ENCODE data around the gene CYYR1. TPM values are rescaled to one million over a fixed set of nuclear protein-coding genes. Genes with fewer than 3 reads are reported as not detected.

CYYR1 gene
- total RNA-seq, 4 donors from 2014 or later, result 1.2 to 11.6 (median 5.2) TPM

DNA sequence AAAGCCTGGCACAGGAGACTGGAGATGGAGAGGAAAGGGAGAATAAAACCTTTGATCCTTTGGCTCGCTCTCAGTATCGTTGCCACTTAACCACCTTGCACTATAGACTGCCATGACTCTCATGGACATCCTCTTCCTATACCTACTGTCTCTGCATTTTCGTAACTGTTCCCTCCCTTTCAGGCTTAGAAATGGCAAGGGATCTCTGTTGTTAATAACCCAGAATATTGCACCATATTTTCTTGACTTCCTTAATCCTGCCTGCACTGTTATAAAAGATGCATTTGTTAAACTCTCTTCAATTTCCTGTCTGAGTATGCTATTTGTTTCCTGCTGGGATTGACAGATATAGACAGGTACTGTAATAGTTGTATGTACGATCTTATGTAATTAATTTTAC lies 38.6 kb downstream of the CYYR1 start:
- no peaks in the 10 kb centered on the region for H3K36me3 ChIP-seq
- 60 to 70% methylated on average over 4 of the region's 4 CpGs for WGBS, 2 donors
- no peaks in the 10 kb centered on the region for H3K4me1 ChIP-seq
- H3K9me3 ChIP-seq, result no peaks in the 10 kb centered on the region
- DNase-seq, result no peak
- H3K27me3 ChIP-seq, result no peaks in the 10 kb centered on the region
- intact Hi-C loops (cut with DNase I), result no loop called here
- no peak overlapping the region for H3K4me3 ChIP-seq
- H3K27ac ChIP-seq, result no peak overlapping the region
- TF ChIP-seq POLR2A (IDR thresholded peaks at IDR 0.05) (no peak), CTCF (IDR thresholded peaks at IDR 0.05) (no peak)

DNA sequence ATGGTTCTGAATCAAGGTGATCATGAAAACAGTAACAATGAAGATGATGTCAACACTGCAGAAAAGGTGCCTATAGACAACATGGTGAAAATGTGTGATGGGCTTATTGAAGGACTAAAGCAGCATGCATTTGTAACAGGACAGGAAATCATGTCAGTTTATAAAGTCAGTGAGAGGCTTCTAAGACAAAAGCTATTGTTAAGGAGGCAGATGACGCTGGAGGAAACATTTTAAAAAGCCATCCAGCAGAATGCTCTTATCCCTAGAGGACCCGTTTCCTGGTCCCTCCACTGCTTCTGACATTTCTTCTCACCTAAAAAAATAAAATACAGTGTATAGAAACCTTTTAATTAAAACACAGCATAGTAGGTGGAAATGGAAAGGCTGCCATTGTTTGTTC lies 40.9 kb downstream of the CYYR1 start:
- intact Hi-C loops (cut with DNase I), result no loop called here
- DNase-seq, result no peak
- no peak for TF ChIP-seq POLR2A (IDR thresholded peaks at IDR 0.05)
- no peak for TF ChIP-seq CTCF (IDR thresholded peaks at IDR 0.05)
- Histone ChIP-seq H3K36me3 (no peaks in the 10 kb centered on the region), H3K27ac (no peak overlapping the region), H3K9me3 (no peaks in the 10 kb centered on the region), H3K4me1 (no peaks in the 10 kb centered on the region), H3K4me3 (no peak overlapping the region), H3K27me3 (no peaks in the 10 kb centered on the region)
- WGBS, 2 donors, result 29 to 48% methylated on average over 2 of the region's 2 CpGs

DNA sequence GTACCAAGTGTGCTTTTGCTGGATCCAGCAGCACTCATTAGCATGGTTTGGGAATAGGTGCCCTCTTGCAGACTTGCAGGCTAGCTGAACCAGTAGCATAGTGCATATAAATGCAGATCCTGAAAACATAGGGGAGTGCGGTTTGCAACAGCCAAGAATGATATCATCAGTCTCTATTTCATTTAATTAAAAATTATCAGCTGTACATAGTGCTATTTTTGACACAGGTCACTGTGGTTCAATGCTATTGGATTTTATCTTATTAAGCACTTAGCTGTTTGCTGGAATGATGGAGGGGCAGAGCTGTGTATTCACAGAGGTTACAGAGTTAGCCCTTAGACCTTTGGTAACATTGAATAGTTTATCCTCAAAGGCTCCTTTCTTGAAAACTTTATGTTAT lies 43.6 kb downstream of the CYYR1 start:
- intact Hi-C loops (cut with DNase I), result no loop called here
- DNase-seq, result no peak
- Histone ChIP-seq H3K27ac (no peak overlapping the region), H3K36me3 (no peaks in the 10 kb centered on the region), H3K9me3 (no peaks in the 10 kb centered on the region), H3K4me1 (no peaks in the 10 kb centered on the region), H3K4me3 (no peak overlapping the region), H3K27me3 (no peaks in the 10 kb centered on the region)
- WGBS, 2 donors, result 85 to 92% methylated on average over 1 of the region's 1 CpG
- TF ChIP-seq POLR2A (IDR thresholded peaks at IDR 0.05), result no peak
- TF ChIP-seq CTCF (IDR thresholded peaks at IDR 0.05), result no peak

DNA sequence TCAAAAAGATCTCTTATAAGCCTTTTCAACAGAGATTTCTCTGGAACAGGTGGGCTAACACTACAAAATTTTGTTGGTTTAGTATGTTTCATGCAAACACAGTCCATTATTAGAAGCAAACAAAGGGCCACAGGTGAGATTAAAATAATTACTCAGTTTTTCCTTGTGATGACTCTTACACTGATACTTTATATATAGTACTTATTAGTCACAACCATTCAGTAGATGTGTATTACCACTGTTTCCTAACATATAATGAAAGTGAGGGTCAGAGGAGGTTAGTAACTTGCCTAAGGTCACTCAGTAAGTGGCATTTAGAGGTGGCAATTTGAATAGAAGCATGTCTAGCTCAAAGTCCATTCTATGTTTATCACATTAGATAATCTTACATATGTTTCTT lies 44.2 kb downstream of the CYYR1 start:
- no peak for DNase-seq
- H3K4me3 ChIP-seq, result no peak overlapping the region
- no peaks in the 10 kb centered on the region for H3K9me3 ChIP-seq
- H3K36me3 ChIP-seq, result no peaks in the 10 kb centered on the region
- intact Hi-C loops (cut with DNase I), result no loop called here
- TF ChIP-seq POLR2A (IDR thresholded peaks at IDR 0.05), result no peak
- no peak for TF ChIP-seq CTCF (IDR thresholded peaks at IDR 0.05)
- no peak overlapping the region for H3K27ac ChIP-seq
- no peaks in the 10 kb centered on the region for H3K27me3 ChIP-seq
- no peaks in the 10 kb centered on the region for H3K4me1 ChIP-seq

DNA sequence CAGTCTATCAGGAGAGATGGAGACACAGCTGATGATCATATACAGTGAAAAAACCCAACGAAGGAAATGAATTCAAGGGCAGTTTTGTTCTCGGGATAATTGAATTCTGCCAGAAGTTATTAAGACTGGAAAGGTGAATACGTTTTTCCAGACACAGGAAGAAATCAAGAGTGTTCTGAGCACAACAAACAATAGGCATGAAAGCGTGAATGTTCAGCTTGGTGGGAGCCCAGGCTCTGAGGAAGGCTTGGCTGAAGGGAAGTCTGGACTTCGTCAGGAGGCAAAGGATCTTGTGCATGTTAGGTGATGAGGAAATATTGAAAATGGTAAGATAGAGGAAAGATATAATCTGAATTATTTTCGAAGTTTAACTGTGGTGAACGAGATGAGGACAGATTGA lies 50.4 kb downstream of the CYYR1 start:
- Histone ChIP-seq H3K4me3 (no peak overlapping the region), H3K27me3 (no peaks in the 10 kb centered on the region), H3K36me3 (no peaks in the 10 kb centered on the region), H3K9me3 (no peaks in the 10 kb centered on the region), H3K4me1 (no peaks in the 10 kb centered on the region), H3K27ac (no peak overlapping the region)
- no peak for DNase-seq
- no peak for TF ChIP-seq CTCF (IDR thresholded peaks at IDR 0.05)
- TF ChIP-seq POLR2A (IDR thresholded peaks at IDR 0.05), result no peak
- WGBS, 2 donors, result 62 to 79% methylated on average over 7 of the region's 7 CpGs
- intact Hi-C loops (cut with DNase I), result no loop called here
